Osteoblast (primary cell): ENCODE data around the gene FATE1. TPM values are rescaled to one million over a fixed set of nuclear protein-coding genes. Genes with fewer than 3 reads are reported as not detected.

ENCODE experiments used
- DNase-seq: peaks from one replicate; pipeline ENCODE4 v3.0.0; 2011; ENCODE audit warnings: low spot score, mixed read lengths; ENCODE audit not compliant: insufficient read length; ENCODE audit errors: missing footprints
- H2AFZ ChIP-seq: 2 replicates; pipeline ENCODE4 v1.6.0; 2011; ENCODE audit warnings: mild to moderate bottlenecking, low read length
- H3K27ac ChIP-seq: 2 replicates; pipeline ENCODE4 v1.5.1; 2011; ENCODE audit warnings: mild to moderate bottlenecking, low read depth, low read length, moderate library complexity
- H3K27me3 ChIP-seq: 2 replicates; pipeline ENCODE4 v1.6.0; 2012; ENCODE audit warnings: mild to moderate bottlenecking, control low read depth, inconsistent platforms, low read length, moderate library complexity; ENCODE audit not compliant: insufficient read depth
- H3K36me3 ChIP-seq: 2 replicates; pipeline ENCODE4 v1.5.1; 2011; ENCODE audit warnings: mild to moderate bottlenecking, low read length, control low read depth, moderate library complexity; ENCODE audit not compliant: insufficient read depth
- H3K4me1 ChIP-seq: 2 replicates; pipeline ENCODE4 v1.5.1; 2011; ENCODE audit warnings: mild to moderate bottlenecking, low read length, control low read depth, moderate library complexity; ENCODE audit not compliant: insufficient read depth
- H3K4me2 ChIP-seq: 2 replicates; pipeline ENCODE4 v1.6.0; 2011; ENCODE audit warnings: mild to moderate bottlenecking, low read length; ENCODE audit not compliant: insufficient read depth
- H3K4me3 ChIP-seq: fragments of 200-600 bp; sonication (generic); 3 replicates; pipeline ENCODE4 v1.5.1; 2012; ENCODE audit warnings: mild to moderate bottlenecking, low read length, inconsistent platforms; ENCODE audit not compliant: insufficient read depth
- H3K79me2 ChIP-seq: 2 replicates; pipeline ENCODE4 v1.6.0; 2012; ENCODE audit warnings: mild to moderate bottlenecking, low read length, control low read depth, inconsistent platforms; ENCODE audit not compliant: insufficient read depth
- H3K9me3 ChIP-seq: 2 replicates; pipeline ENCODE4 v1.5.1; 2011; ENCODE audit warnings: low read depth, low read length, control low read depth
- H4K20me1 ChIP-seq: 2 replicates; pipeline ENCODE4 v1.6.0; 2012; ENCODE audit warnings: mild to moderate bottlenecking, low read length, control low read depth; ENCODE audit not compliant: insufficient read depth
- CTCF ChIP-seq: IDR thresholded peaks from 2 replicates; pipeline ENCODE4 v1.5.1; 2011; ENCODE audit warnings: mild to moderate bottlenecking, low read depth, low read length, moderate library complexity; ENCODE audit errors: extremely low read depth
- total RNA-seq: library from RNA; depleted of rRNA; stranded (reverse); fragments of >200 nt; gene quantifications from 2 replicates; pipeline ENCODE4 v1.2.3, GENCODE V29; 2012

Gene FATE1
- total RNA-seq, 1 donor, result not detected

GRCh38 chrX:151714362-151714761 lies 1.5 kb upstream of the FATE1 start:
- no peak for TF ChIP-seq CTCF
- Histone ChIP-seq H3K36me3 (no peaks in the 10 kb centered on the region), H3K27ac (no peak overlapping the region), H3K79me2 (no peaks in the 10 kb centered on the region), H3K9me3 (no peaks in the 10 kb centered on the region), H3K4me3 (no peak overlapping the region), H2AFZ (no peak overlapping the region), H3K4me2 (no peak overlapping the region), H4K20me1 (no peaks in the 10 kb centered on the region), H3K4me1 (no peaks in the 10 kb centered on the region), H3K27me3 (no peaks in the 10 kb centered on the region)
- no peak for DNase-seq

- H3K4me2 ChIP-seq, result no peak overlapping the region
- no peaks in the 10 kb centered on the region for H3K9me3 ChIP-seq
- no peak for DNase-seq
- H3K27ac ChIP-seq, result no peak overlapping the region
- H3K4me1 ChIP-seq, result no peaks in the 10 kb centered on the region
- H3K4me3 ChIP-seq, result no peak overlapping the region
- TF ChIP-seq CTCF, result peak; percentile 31
- H4K20me1 ChIP-seq, result no peaks in the 10 kb centered on the region
- no peaks in the 10 kb centered on the region for H3K36me3 ChIP-seq
- no peak overlapping the region for H2AFZ ChIP-seq
- H3K79me2 ChIP-seq, result no peaks in the 10 kb centered on the region
- no peaks in the 10 kb centered on the region for H3K27me3 ChIP-seq
Observed at GRCh38 chrX:151722241-151722846, 6.5 kb downstream of the FATE1 start.

- Histone ChIP-seq H3K36me3 (no peaks in the 10 kb centered on the region), H3K4me1 (no peaks in the 10 kb centered on the region), H3K9me3 (no peaks in the 10 kb centered on the region), H3K4me3 (no peak overlapping the region), H3K27ac (no peak overlapping the region), H4K20me1 (no peaks in the 10 kb centered on the region), H3K27me3 (no peaks in the 10 kb centered on the region), H3K4me2 (no peak overlapping the region), H2AFZ (no peak overlapping the region), H3K79me2 (no peaks in the 10 kb centered on the region)
- DNase-seq, result no peak
- TF ChIP-seq CTCF, result no peak
Observed at GRCh38 chrX:151723156-151723760, 7.4 kb downstream of the FATE1 start.

GRCh38 chrX:151724563-151725337 lies 8.9 kb downstream of the FATE1 start:
- no peak for DNase-seq
- H3K79me2 ChIP-seq, result no peaks in the 10 kb centered on the region
- no peak overlapping the region for H3K4me2 ChIP-seq
- H3K27me3 ChIP-seq, result no peaks in the 10 kb centered on the region
- H3K9me3 ChIP-seq, result no peaks in the 10 kb centered on the region
- no peak for TF ChIP-seq CTCF
- H3K4me1 ChIP-seq, result no peaks in the 10 kb centered on the region
- H4K20me1 ChIP-seq, result no peaks in the 10 kb centered on the region
- no peak overlapping the region for H2AFZ ChIP-seq
- no peak overlapping the region for H3K27ac ChIP-seq
- H3K36me3 ChIP-seq, result no peaks in the 10 kb centered on the region
- no peak overlapping the region for H3K4me3 ChIP-seq
